Activated CD4-positive, alpha-beta T cell treated with anti-CD3 and anti-CD28 coated beads, Interleukin-2, amount 50 U/mL, for 48 hours (primary cell): Measurements from ENCODE around the gene ALG2.
"Not testable (repeated sequence)": the region's sequence is repeated elsewhere in the genome, so short reads cannot be mapped to it uniquely, and the experiment has no call there.

Source experiments
- DNase-seq, 2 experiments: peaks; one replicate each; pipeline ENCODE4 v3.0.0-alpha.2; 2020

Gene ALG2

GRCh38 chr9:99221621-99222415, at the start of gene ALG2, which contains the start of gene SEC61B:
Gene ALG2, minus strand, starts transcription at chr9:99221942. Its CDS starts 48 bp downstream, at chr9:99221894.
Gene SEC61B, plus strand, starts transcription at chr9:99222282. Its CDS starts 82 bp downstream, at chr9:99222364.
- DNase-seq = peak; percentile 95 to 96

- no peak for DNase-seq
These were observed 48.7 kb upstream of the ALG2 start for GRCh38 chr9:99270491-99270890.

- no peak for DNase-seq
These were observed 47.7 kb upstream of the ALG2 start for GRCh38 chr9:99269416-99269815.

GRCh38 chr9:99266255-99267023, 44.7 kb upstream of the ALG2 start:
- DNase-seq = peak; percentile 74 to 78

- no peak for DNase-seq
These were observed 43.9 kb upstream of the ALG2 start for GRCh38 chr9:99265691-99266090.

- DNase-seq = peak; percentile 42 to 48
These were observed 42.4 kb upstream of the ALG2 start for GRCh38 chr9:99264070-99264680.

GRCh38 chr9:99262949-99263418, 41.2 kb upstream of the ALG2 start:
- DNase-seq = no peak

- no peak for DNase-seq
These were observed 40.2 kb upstream of the ALG2 start for GRCh38 chr9:99261923-99262322.

GRCh38 chr9:99259231-99259918, 37.6 kb upstream of the ALG2 start:
- DNase-seq = peak; percentile 31 to 46

- DNase-seq = no peak
These were observed 36.1 kb upstream of the ALG2 start for GRCh38 chr9:99257723-99258389.

GRCh38 chr9:99255651-99256050, 33.9 kb upstream of the ALG2 start:
- no peak for DNase-seq

- DNase-seq = peak; percentile 87 to 92
These were observed 32.2 kb upstream of the ALG2 start for GRCh38 chr9:99253772-99254431.

GRCh38 chr9:99253134-99253533, 31.4 kb upstream of the ALG2 start:
- DNase-seq = peak; percentile 42 to 62

GRCh38 chr9:99251157-99251556, 29.4 kb upstream of the ALG2 start:
- DNase-seq = no peak

GRCh38 chr9:99249619-99250018, 27.9 kb upstream of the ALG2 start:
- DNase-seq = peak; percentile 26 to 39

GRCh38 chr9:99244344-99245260, 22.9 kb upstream of the ALG2 start:
- no peak for DNase-seq

- DNase-seq = no peak
These were observed 19.4 kb upstream of the ALG2 start for GRCh38 chr9:99241106-99241505.

- DNase-seq = no peak
These were observed 17.8 kb upstream of the ALG2 start for GRCh38 chr9:99239341-99240060.

GRCh38 chr9:99238331-99238730, 16.6 kb upstream of the ALG2 start:
- DNase-seq = no peak

- not testable (repeated sequence) for DNase-seq
These were observed 16.1 kb upstream of the ALG2 start for GRCh38 chr9:99237849-99238248.
